Measurements from ENCODE around the gene PLA2G2F. TPM values are rescaled to one million over a fixed set of nuclear protein-coding genes. Genes with fewer than 3 reads are reported as not detected.

The PLA2G2F gene
- total and polyA plus RNA-seq, 2 of the 13 experiments (the other 11 are each of a cell fraction or from before 2014, with no cell fraction given): not detected

DNA sequence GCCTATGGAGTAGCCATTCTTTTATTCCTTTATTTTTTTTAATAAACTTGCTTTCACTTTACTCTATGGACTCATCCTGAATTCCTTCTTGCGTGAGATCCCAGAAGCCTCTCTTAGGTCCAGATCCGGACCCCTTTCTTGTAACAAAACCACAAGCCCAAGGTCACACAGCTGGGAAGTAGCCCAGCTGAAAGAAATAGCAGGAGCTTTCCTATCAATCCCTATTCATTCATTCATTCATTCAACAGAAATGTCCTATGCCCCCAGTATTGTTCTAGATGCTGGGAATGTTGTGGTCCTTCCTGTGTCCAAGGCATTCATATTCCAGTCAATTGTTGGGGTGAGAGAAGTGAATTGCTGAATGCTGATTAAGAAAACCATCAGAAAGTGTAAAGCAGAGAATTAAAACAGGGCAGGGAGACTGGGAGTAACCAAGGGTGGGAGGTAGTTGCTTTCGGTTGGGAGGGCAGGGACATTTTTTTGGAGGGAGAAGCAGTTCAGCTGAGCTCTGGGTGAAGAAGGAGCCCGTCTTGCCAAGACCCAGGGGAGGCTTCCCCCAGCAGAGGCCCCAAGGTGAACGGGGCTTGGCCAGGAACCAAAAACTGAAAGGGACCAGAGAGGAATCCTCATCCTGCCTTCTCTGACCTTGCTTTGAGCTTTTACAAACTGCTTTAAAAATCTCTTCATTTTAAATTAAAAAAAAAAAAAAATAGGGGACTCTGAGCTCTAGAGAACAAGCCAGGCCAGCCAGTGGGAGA, 30.6 kb upstream of the PLA2G2F start:
- BruUV-seq (replicated peaks): no TSS peak
- in situ Hi-C loops (cut with HindIII; ENCODE audit: extremely low pct_ligation_motif_present, low pct_unique_long_range_greater_than_20kb): no loop called here
- no peak for TF ChIP-seq RAD21 (CRISPR knock-in tag; IDR thresholded peaks at IDR 0.05)
- TF ChIP-seq, protein P1, sequence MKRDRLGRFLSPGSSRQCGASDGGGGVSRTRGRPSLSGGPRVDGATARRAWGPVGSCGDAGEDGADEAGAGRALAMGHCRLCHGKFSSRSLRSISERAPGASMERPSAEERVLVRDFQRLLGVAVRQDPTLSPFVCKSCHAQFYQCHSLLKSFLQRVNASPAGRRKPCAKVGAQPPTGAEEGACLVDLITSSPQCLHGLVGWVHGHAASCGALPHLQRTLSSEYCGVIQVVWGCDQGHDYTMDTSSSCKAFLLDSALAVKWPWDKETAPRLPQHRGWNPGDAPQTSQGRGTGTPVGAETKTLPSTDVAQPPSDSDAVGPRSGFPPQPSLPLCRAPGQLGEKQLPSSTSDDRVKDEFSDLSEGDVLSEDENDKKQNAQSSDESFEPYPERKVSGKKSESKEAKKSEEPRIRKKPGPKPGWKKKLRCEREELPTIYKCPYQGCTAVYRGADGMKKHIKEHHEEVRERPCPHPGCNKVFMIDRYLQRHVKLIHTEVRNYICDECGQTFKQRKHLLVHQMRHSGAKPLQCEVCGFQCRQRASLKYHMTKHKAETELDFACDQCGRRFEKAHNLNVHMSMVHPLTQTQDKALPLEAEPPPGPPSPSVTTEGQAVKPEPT (CRISPR knock-in tag; IDR thresholded peaks at IDR 0.05; ENCODE audit: low read depth): no peak
- no peak for TF ChIP-seq ZNF7 (CRISPR knock-in tag; IDR thresholded peaks at IDR 0.05)
- no peak for TF ChIP-seq ZZZ3 (CRISPR knock-in tag; IDR thresholded peaks at IDR 0.05; ENCODE audit: borderline replicate concordance)
- no peak for TF ChIP-seq ZNF205 (CRISPR knock-in tag; IDR thresholded peaks at IDR 0.05)
- TF ChIP-seq ZNF790 (CRISPR knock-in tag; IDR thresholded peaks at IDR 0.05; ENCODE audit: borderline replicate concordance): no peak
- no peak for TF ChIP-seq SIN3B (IDR thresholded peaks at IDR 0.05; ENCODE audit: low read length)
- no peak for TF ChIP-seq EZH2 (conservative IDR thresholded peaks at IDR 0.05; ENCODE audit: low read depth, low read length)
- no peak for TF ChIP-seq ZNF773 (CRISPR knock-in tag; IDR thresholded peaks at IDR 0.05; ENCODE audit: borderline replicate concordance)
- TF ChIP-seq HCFC1 (IDR thresholded peaks at IDR 0.05; ENCODE audit: low read depth, low read length): no peak
- Histone ChIP-seq H3K27me3 (ENCODE audit: control insufficient read depth in 1 of 2, insufficient read depth in 2 of 2, low read length in 2 of 2) (peaks cover 0 to 4% of the 10 kb centered on the region in 2 experiments; a peak in 2 of 5 replicates), H3K4me1 (ENCODE audit: insufficient read depth, low read length) (peaks cover 7% of the 10 kb centered on the region; the same call in 1 of the 2 replicates), H3K36me3 (replicated peaks in 1 of 2; ENCODE audit: control insufficient read depth in 1 of 2, insufficient read depth in 2 of 2, low read length in 2 of 2) (no peaks in the 10 kb centered on the region), H2AFZ (ENCODE audit: low read length) (no peak overlapping the region), H4K20me1 (ENCODE audit: insufficient read depth, low read length) (no peaks in the 10 kb centered on the region), H3K27ac (ENCODE audit: extremely low read length, insufficient read depth, low read length) (no peak overlapping the region), H3K4me3 (replicated peaks in 1 of 3; ENCODE audit: insufficient read depth in 1 of 3, low read depth in 2 of 3, low read length in 3 of 3) (no peak overlapping the region), H3K79me2 (ENCODE audit: insufficient read depth, low read length) (no peaks in the 10 kb centered on the region), H3K4me2 (ENCODE audit: low read depth, low read length) (no peak overlapping the region), H3K9ac (ENCODE audit: insufficient read depth, low read depth, low read length) (no peak overlapping the region), H3K9me3 (ENCODE audit: low read length) (no peaks in the 10 kb centered on the region)
- ChIA-PET POLR2A (no interaction called here), CTCF (ENCODE audit: low intra/inter-chr PET ratio, low total read pairs) (no interaction called here)
- intact Hi-C loops (cut with micrococcal nuclease; ENCODE audit: unreplicated experiment): no loop called here
- no peak for FAIRE-seq
- no peak for DNase-seq (ENCODE audit: low spot score)
- no peak for ATAC-seq
- WGBS (ENCODE audit: low lambda C conversion rate): 36% methylated on average over 5 of the region's 5 CpGs
